GM23248 (cell line): ENCODE measurements around the gene GRM7.

Experiments used
- EZH2 ChIP-seq: fragments of 200-600 bp; sonication (generic); IDR thresholded peaks from 2 replicates; pipeline ENCODE4 v1.6.1; 2018; ENCODE audit warnings: antibody characterized with exemption, mild to moderate bottlenecking; ENCODE audit not compliant: insufficient read depth, poor library complexity, severe bottlenecking
- EZH2phosphoT487 ChIP-seq: fragments of 200-600 bp; sonication (generic); IDR thresholded peaks from 2 replicates; pipeline ENCODE4 v1.6.1; 2018; ENCODE audit warnings: antibody characterized with exemption, moderate library complexity, mild to moderate bottlenecking, low read depth; ENCODE audit not compliant: insufficient read depth

- no peak for TF ChIP-seq EZH2phosphoT487
- no peak for TF ChIP-seq EZH2
Observed at GRCh38 chr3:7678521-7678920, 817.6 kb downstream of the GRM7 start.
